Esophagus muscularis mucosa (tissue), 4 donors: Measurements from ENCODE around the gene DERL2. TPM values are rescaled to one million over a fixed set of nuclear protein-coding genes. Genes with fewer than 3 reads are reported as not detected.

Experiments used
- DNase-seq: peaks from one replicate; pipeline ENCODE4 v3.0.0-alpha.2; 2017; ENCODE audit errors: extremely low spot score
- H3K27ac ChIP-seq, 4 donors: fragments of 200-600 bp; sonication (generic); replicated peaks in 1 of 4; 1 replicate in 3 of 4; 2 replicates in 1 of 4; pipeline ENCODE4 v1.5.1; 2016 to 2019; ENCODE audit warnings: mild to moderate bottlenecking in 1 of 4
- H3K27me3 ChIP-seq, 4 donors: fragments of 200-600 bp; sonication (generic); one replicate each; pipeline versions ENCODE4 v1.5.1 to v1.6.0; 2016 to 2019
- H3K36me3 ChIP-seq, 4 donors: fragments of 200-600 bp; sonication (generic); one replicate each; pipeline ENCODE4 v1.5.1; 2016 to 2019
- H3K4me1 ChIP-seq, 4 donors: fragments of 200-600 bp; sonication (generic); one replicate each; pipeline ENCODE4 v1.5.1; 2016 to 2019
- H3K4me3 ChIP-seq, 4 donors: fragments of 200-600 bp; sonication (generic); 1 replicate in 2 of 4; 2 replicates in 2 of 4; pipeline ENCODE4 v1.5.1; 2016 to 2019; ENCODE audit warnings: mild to moderate bottlenecking in 4 of 4, moderate library complexity in 1 of 4
- H3K9me3 ChIP-seq, 4 donors: fragments of 200-600 bp; sonication (generic); 1 replicate in 3 of 4; 2 replicates in 1 of 4; pipeline ENCODE4 v1.5.1; 2016 to 2019
- EP300 ChIP-seq: sonication (generic); formaldehyde crosslinking; IDR thresholded peaks from one replicate; pipeline ENCODE4 v1.6.1; 2017; ENCODE audit warnings: antibody characterized with exemption
- POLR2A ChIP-seq: fragments of 450-650 bp; IDR thresholded peaks from one replicate; pipeline ENCODE4 v1.6.1; 2017; ENCODE audit warnings: antibody characterized with exemption, moderate library complexity, mild to moderate bottlenecking, low read depth
- POLR2AphosphoS5 ChIP-seq, 2 donors: sonication (generic); formaldehyde crosslinking; IDR thresholded peaks; one replicate each; pipeline ENCODE4 v1.6.1; 2017; ENCODE audit warnings: antibody characterized with exemption in 2 of 2
- WGBS: methylation state at CpG from one replicate; pipeline ENCODE4 v1.1.5; 2018; 5-methylcytosine and 5-hydroxymethylcytosine counted together
- intact Hi-C: fragments of 100-400 bp; cut with DNase I; formaldehyde crosslinking; loops from one replicate; pipeline ENCODE4 v1.15.1; 2023
- total RNA-seq, 4 donors: library from RNA; depleted of rRNA; stranded (reverse); fragments of >200 nt; gene quantifications; one replicate each; pipeline versions ENCODE4 v1.1.0 to v1.2.1, GENCODE V29; 2016
- TF ChIP-seq, protein P1 (sequence below), 3 experiments: fragments of 200-600 bp in 2 of 3; fragments of 450-650 bp in 1 of 3; sonication (generic) in 2 of 3; IDR thresholded peaks; one replicate each; pipeline ENCODE4 v1.5.1; 2017 to 2019; ENCODE audit warnings: antibody characterized with exemption in 3 of 3, mild to moderate bottlenecking in 2 of 3, moderate library complexity in 1 of 3

Gene DERL2
- total RNA-seq, 4 donors from 2014 or later: 17.4 to 32.4 (median 23.3) TPM

DNA sequence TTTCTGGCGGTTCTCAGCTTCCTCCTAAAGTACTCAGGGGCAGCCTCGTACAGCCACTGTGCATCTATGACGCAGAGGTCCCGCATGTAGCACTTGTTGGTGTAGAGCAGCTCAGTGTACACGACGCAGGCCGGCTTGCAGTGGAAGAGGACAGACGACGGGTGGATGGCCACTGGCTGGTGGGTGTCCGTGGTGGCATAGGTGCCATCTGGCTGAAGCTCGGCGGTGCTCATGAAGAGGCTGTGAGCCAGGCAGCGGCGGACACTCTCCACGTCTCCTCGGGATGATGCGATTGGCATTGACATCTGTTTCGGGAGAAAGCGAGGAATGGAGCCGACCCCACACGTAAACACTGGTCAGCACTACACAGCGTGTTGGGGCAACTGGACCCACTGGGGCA, 41.8 kb downstream of the DERL2 start:
- WGBS: 65% methylated on average over 4 of the region's 22 CpGs
- no peak for TF ChIP-seq POLR2AphosphoS5 (IDR thresholded peaks at IDR 0.05)
- TF ChIP-seq, protein P1, sequence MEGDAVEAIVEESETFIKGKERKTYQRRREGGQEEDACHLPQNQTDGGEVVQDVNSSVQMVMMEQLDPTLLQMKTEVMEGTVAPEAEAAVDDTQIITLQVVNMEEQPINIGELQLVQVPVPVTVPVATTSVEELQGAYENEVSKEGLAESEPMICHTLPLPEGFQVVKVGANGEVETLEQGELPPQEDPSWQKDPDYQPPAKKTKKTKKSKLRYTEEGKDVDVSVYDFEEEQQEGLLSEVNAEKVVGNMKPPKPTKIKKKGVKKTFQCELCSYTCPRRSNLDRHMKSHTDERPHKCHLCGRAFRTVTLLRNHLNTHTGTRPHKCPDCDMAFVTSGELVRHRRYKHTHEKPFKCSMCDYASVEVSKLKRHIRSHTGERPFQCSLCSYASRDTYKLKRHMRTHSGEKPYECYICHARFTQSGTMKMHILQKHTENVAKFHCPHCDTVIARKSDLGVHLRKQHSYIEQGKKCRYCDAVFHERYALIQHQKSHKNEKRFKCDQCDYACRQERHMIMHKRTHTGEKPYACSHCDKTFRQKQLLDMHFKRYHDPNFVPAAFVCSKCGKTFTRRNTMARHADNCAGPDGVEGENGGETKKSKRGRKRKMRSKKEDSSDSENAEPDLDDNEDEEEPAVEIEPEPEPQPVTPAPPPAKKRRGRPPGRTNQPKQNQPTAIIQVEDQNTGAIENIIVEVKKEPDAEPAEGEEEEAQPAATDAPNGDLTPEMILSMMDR (IDR thresholded peaks at IDR 0.05): no peak
- TF ChIP-seq POLR2A: no peak
- no peak for TF ChIP-seq EP300
- intact Hi-C loops: no loop called here
- Histone ChIP-seq H3K36me3 (peaks cover 20 to 81% (median 60%) of the 10 kb centered on the region in 4 donors), H3K27me3 (no peaks in the 10 kb centered on the region), H3K4me3 (no peak overlapping the region), H3K27ac (no peak overlapping the region), H3K4me1 (peaks cover 4 to 7% (median 6%) of the 10 kb centered on the region in 4 donors), H3K9me3 (no peaks in the 10 kb centered on the region)
- DNase-seq: no peak

DNA sequence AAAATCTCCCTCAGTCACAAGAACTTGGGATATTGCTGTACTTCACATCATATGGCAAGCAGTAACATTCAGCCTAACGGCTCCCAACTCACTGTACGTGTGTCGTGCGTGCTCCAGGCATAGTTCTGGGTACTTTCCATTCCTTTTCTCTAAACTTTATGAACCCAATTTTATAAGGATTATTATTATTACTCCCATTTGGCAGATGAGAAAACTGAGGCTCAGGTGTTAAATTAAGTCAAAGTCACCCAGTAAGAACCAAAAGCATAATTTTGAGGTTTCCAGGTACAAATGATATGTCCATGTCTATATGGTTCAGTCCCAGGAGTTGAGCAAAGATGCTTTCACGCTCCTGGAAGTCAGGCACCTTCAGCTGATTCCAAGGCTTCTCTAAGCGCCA, 42.2 kb downstream of the DERL2 start:
- WGBS: 92% methylated on average over 6 of the region's 6 CpGs
- Histone ChIP-seq H3K4me3 (no peak overlapping the region), H3K4me1 (peaks cover 5 to 7% (median 6%) of the 10 kb centered on the region in 4 donors), H3K9me3 (no peaks in the 10 kb centered on the region), H3K27me3 (no peaks in the 10 kb centered on the region), H3K36me3 (peaks cover 20 to 76% (median 56%) of the 10 kb centered on the region in 4 donors), H3K27ac (no peak overlapping the region)
- DNase-seq: no peak
- no peak for TF ChIP-seq POLR2A
- no peak for TF ChIP-seq EP300
- TF ChIP-seq, protein P1 (IDR thresholded peaks at IDR 0.05): no peak
- TF ChIP-seq POLR2AphosphoS5 (IDR thresholded peaks at IDR 0.05): no peak
- intact Hi-C loops: no loop called here

DNA sequence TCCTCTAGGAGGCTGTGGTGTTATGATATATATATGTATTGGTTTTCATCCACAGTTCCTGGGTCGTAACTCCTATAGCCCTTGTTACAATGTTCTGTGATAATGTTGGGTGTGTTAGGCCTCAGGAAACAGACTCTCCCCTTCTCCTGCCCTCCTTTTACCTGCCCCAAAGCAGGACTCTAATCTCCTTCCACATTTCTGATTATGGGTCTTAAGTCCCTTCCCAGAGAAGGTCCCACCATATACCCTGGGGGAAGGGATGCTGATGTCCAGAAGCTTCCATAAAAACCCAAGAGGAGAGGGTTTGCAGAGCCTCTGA, 46.6 kb downstream of the DERL2 start:
- H3K4me3 ChIP-seq: peak overlapping the region; percentile 73 to 96 (median 86)
- TF ChIP-seq EP300: no peak
- TF ChIP-seq, protein P1 (IDR thresholded peaks at IDR 0.05): peak in 2 of 3 experiments; percentile 2 to 5
- TF ChIP-seq POLR2AphosphoS5 (IDR thresholded peaks at IDR 0.05): no peak
- no peak for TF ChIP-seq POLR2A
- no peak for DNase-seq
- peaks cover 27 to 65% (median 42%) of the 10 kb centered on the region in 4 donors for H3K36me3 ChIP-seq
- no peaks in the 10 kb centered on the region for H3K9me3 ChIP-seq
- H3K4me1 ChIP-seq: peaks cover 18 to 40% (median 33%) of the 10 kb centered on the region in 4 donors
- no peaks in the 10 kb centered on the region for H3K27me3 ChIP-seq
- peak overlapping the region; percentile 75 to 89 (median 78) for H3K27ac ChIP-seq
- 6% methylated on average over 1 of the region's 1 CpG for WGBS
- intact Hi-C loops: loop anchor here (2.0 kb wide), 1 partner anchor 29 kb away; the partner anchor contains the start of gene DHX33

DNA sequence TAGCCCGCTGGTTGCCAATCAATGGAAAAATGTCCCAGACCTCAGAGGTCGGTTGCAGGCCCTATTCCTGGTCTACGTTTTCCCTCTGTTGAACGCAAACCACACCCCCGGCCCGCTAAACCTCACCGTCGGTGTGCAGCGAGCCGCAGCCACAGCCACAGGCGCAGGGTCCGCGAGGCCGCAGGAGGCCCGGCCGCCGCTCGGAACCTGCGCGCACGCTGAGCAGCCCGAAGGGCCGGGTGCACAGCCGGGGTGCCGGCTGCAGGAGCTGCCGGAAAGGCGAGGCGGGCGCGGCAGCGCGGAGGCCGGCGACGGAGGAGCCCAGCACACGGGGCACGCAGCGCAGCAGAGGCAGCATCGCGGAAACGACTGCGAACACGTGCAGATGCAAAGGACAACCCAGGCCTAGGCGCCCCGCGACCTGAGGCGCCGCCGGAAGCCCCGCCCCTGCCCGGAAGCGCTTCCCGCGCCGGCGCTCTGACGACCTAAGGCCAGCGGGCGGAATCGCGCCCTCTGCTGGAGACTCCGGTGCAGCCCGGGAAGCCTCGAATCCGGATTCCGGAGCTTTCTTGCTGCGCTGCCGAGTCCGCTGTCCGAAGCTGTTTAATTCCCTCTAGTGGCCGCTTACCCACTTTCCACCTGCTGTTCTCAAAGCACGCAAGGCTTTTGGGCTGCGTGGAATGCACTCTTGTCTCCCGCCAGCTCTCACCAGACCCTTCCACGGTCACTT, 47.1 kb downstream of the DERL2 start, which contains the start of gene C1QBP:
Gene C1QBP, minus strand, starts transcription at position 440 of the 730 bp plus-strand sequence. Its CDS starts 82 bp downstream, at position 358.
- Histone ChIP-seq H3K4me3 (peak within 1 kb of the TSS; percentile 73 to 96 (median 86)), H3K27me3 (no peaks in the 10 kb centered on the region), H3K4me1 (peaks cover 18 to 40% (median 33%) of the 10 kb centered on the region in 4 donors), H3K27ac (peak within 1 kb of the TSS; percentile 75 to 89 (median 78)), H3K9me3 (no peaks in the 10 kb centered on the region), H3K36me3 (peaks cover 27 to 65% (median 42%) of the 10 kb centered on the region in 4 donors)
- intact Hi-C loops: loop anchor here (2.0 kb wide), 1 partner anchor 30 kb away; the partner anchor contains the start of gene DHX33
- under 1% methylated on average over 52 of the region's 75 CpGs for WGBS
- peak; percentile 95 for DNase-seq
- TF ChIP-seq EP300: no peak
- TF ChIP-seq, protein P1 (IDR thresholded peaks at IDR 0.05): peak; percentile 99
- peak; percentile 16 for TF ChIP-seq POLR2A
- peak; percentile 78 to 91 for TF ChIP-seq POLR2AphosphoS5 (IDR thresholded peaks at IDR 0.05)
